Embryonic facial prominence (tissue), 1 donor: ENCODE data around the gene OGDHL.
A peak's percentile ranks its signal among the peaks of the same experiment; 100 is the strongest.
"Not testable (repeated sequence)": the region's sequence is repeated elsewhere in the genome, so short reads cannot be mapped to it uniquely, and the experiment has no call there.

Source experiments
- DNase-seq: peaks from one replicate; pipeline ENCODE4 v3.0.0-alpha.2; 2016; ENCODE audit errors: extremely low spot score

OGDHL gene

DNA sequence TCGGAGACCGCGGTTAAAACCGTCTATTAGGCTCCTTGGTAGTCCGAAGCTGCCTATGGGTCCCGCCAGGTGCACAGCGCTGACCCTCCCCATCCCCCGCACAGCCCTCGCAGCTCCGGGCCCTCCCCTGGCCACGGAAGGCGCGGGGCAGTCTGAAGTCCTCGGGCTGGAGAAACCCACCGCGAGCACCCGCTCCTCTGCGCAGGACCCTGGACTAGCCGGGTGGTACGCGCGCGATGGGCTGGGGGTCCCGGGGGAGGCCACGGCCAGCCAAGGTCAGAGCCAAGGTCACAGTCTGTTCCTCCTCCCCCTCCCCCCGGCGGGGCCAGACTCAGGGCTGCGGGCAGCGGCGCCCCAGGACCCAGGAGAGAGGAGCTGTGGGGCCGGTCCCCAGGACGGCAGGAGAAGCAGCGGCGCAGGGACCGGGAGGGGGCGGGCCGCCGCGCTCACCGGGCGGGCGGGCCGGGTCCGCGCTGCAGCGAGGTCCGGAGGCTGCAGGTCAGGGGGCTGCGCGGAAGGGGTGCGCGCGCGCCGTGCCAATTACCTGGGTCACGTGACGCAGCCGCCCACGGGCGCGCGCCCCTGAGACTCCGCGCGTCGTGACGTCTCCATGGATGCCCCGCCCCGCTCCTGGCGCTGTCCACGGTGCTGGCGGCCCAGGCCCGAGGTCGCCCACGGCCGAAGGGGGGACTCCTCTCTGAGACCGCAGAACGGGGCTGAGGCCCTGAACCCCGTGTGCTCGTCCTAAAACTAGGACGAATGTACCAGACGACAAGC lies at the start of gene OGDHL:
OGDHL (minus strand) TSS at position 535 of the 777 bp plus-strand sequence. CDS start 3,731 bp downstream, outside the sequence.
- DNase-seq, result peak; percentile 14

DNA sequence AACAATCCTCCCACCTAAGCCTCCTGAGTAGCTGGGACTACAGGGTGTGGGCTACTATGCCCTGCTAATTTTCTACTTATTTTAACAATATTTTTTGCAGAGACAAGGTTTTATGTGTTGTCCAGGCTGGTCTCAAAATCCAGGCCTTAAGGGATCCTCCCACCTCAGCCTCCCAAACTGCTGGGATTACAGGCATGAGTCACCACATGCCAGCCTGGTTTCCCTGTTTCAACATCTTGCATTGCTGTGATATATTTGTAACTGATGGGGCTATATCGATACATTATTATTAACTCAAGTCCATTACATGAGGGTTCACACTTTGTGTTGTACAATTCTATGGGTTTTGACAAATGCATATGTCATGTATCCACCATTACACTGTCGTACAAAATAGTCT lies 41.9 kb upstream of the OGDHL start:
- DNase-seq, result no peak

DNA sequence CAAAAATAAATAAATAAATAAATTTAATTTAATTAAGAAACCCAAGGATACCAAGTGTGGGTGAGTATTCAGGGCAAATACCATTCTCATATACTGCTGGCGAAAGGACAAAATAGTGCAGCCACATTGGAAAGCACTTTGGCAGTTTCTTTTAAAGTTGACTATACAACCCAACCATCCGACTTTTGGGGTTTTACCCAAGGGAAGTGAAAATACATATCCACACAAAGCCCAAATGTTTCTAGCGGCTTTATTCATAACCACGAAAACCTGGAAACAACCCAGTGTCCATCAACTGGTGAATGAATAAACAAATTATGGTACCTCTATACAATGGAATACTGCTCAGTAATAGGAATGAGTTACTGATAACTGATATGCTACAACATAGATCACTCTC lies 36.2 kb upstream of the OGDHL start:
- DNase-seq, result no peak

- DNase-seq, result no peak
Observed at GRCh38 chr10:49791100-49791499, 29.0 kb upstream of the OGDHL start.

GRCh38 chr10:49784681-49785080 lies 22.6 kb upstream of the OGDHL start:
- no peak for DNase-seq

DNA sequence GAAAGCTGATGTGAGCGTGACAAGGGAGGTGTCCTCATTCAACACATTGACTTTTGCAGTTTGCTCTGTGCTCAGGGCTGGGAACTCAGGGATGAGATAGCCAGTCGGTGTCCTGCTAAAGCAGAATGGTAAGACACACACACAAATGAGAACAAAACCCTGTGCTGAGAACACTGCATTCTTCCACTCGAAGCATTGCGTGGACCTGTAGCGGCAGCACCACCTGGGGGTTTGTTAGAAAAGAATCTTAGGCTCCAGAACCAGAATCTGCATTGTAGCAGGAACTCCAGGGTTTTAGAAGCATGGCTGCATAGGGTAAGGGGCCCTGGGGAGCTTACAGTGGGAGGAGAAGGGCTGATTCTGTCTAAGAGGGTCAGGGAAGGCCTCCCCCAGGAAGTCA lies 21.5 kb upstream of the OGDHL start:
- no peak for DNase-seq

- no peak for DNase-seq
Observed at GRCh38 chr10:49781247-49781646, 19.1 kb upstream of the OGDHL start.

DNA sequence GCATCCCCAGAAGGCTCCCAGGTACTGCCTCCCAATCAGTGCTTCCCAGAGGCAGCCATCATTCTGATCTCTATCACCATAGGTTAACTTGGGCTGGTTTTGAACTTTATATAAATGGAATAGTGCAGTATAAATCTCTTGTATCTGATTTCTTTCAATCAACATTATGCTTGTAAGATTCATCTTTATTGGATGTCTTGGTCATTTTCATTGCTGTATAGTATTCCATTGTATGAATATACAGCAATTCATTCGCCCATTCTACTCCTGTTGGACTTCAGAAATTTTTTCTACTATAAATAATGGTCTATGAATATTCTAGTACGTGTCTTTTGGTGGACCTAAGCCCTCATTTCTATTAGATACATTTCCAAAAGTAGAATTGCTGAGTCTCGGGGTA lies 16.1 kb upstream of the OGDHL start:
- no peak for DNase-seq

DNA sequence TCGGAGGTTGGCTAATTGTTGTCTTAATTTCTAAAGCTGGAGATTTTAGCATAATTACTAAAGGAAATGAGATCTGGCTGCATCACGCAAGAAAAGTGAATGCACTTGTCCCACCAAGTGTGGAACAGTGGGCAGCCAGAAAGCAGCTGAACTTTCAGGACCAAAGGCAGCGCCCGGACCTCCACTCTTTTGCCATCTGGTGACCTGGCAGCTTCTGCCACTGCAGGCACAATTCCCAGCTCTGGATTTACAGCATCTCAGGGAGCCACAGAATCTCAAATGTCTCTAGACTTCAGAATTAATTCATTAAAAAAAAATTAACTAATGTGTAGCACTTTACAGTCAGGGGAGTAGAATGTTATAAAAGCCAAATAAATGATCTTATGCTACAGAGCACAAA lies 14.7 kb upstream of the OGDHL start:
- DNase-seq, result no peak

DNA sequence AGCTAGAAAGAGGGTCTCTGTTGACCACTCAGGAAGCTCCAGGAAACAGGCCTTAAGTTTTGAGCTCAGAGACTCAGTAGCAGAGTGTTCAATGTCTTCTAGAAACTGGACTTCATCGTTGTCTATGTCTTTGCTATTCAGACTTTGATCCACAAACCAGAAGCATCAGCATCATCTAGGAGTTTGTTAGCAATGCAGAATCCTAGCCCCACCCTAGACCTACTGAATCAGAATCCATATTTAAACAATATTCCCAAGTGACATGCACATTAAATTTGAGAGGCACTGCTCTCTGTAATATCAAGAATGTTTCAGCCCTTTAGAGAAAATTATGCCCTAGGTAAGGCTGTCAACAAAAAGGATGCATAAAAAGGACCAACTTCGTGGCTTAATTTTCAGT lies 12.9 kb upstream of the OGDHL start:
- no peak for DNase-seq

GRCh38 chr10:49772944-49773343 lies 10.8 kb upstream of the OGDHL start:
- DNase-seq, result not testable (repeated sequence)

DNA sequence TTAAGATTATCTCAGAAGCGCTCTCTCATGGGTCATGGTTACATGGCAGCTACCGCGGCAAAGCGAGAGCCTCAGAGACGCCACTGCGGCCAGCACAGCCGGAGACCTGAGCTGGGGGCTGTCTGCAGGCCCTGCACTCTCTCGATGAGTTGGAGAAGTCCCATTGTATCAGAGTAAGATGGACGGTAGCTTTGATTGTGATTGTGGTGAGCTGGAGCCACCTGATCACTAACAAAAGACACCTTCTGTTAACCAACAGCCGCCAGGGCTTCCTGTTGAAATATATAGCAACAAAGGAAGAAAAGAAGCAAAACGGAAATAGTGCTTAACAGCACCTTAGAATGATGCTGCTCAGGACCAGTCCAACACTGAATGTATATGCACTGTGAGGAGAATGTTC lies 8.9 kb upstream of the OGDHL start:
- not testable (repeated sequence) for DNase-seq

DNA sequence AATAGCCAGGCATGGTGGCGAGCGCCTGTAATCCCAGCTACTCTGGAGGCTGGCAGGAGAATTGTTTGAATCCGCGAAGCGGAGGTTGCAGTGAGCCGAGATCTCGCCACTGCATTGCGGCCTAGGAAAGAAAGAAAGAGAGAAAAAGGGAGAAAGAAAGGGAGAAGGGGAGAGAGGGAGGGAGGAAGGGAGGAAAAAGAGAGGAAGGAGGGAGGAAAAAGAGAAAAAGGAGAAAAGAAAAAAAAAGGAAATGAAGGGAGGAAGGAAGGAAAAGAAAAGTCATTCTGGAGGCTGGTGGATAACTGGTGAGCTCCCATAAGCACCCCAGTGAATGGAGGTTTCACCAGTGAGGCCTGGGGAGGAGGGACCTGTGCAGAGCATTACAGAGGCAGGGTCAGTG lies 7.6 kb upstream of the OGDHL start:
- DNase-seq, result no peak

DNA sequence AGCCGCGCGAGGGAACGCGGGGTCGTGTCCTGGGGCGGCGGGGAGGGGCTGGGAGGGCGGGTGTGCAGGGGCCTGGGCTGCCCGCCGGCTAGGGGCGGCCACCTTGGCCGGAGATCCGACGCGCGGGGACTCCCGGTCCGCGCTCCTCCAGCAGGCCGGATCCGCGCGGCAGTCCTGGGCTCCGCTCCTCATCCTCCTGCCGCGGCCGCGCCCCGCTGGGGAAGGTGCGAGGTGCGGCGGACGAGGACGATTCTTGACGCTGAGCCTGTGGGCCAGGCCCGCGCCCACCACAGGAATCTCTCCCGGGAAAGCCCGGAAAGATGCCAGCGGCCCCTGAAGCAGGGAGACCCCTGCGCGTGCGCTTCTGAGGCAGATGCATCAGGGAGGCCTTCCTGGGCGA lies 6.6 kb upstream of the OGDHL start:
- DNase-seq, result no peak

- DNase-seq, result no peak
Observed at GRCh38 chr10:49768329-49768728, 6.2 kb upstream of the OGDHL start.

DNA sequence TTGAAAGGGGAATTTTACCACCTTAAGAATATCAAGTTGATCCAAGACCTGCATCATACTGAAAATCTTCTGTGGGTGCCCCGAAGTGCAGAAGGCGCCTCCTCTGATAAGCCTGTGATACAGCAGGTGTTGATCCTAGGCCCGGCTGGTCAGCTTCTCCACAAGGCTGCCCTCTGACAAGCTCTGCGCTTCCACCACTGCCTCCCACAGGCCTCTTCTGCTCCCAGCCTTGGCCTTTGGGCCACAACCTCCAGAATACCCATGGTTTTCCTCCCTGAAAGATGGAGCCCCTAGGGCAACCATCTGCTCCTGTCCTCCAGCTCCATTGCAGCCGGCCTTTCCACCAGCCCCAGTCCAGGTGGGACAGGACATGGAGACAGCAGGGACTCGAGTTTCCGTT lies 5.6 kb upstream of the OGDHL start:
- no peak for DNase-seq

DNA sequence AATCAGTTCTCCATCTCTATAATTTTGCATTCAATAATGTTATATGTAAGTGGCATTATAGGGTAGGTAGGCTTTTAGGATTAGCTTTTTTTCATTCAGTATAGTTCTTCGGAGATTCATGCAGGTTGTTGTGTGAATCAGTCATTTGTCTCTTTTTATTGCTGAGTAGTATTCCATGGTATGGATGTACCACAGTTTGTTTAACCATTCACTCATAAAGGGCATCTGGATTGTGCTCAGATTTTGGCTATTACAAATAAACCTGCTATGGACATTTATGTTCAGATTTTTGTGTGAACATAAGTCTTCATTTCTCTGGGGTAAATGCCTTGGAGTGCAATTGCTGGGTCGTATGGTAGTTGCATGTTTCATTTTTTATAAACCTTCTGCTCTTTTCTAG lies 4.4 kb upstream of the OGDHL start:
- DNase-seq, result no peak

DNA sequence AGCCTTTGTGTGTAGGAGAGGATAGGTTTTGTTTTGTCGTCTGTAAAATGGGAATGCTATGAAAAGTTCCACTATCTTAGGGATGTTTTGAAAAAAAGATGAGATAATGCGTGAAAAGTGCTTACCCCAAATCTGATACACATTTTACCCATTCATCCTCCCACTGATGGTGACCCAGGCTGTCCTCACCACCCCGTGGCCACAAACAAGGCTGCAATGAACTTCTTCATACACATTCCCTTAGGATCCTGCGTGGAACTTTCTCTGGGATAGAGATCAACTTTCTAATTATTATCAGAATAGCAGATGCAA lies 399 bp upstream of the OGDHL start:
- no peak for DNase-seq

DNA sequence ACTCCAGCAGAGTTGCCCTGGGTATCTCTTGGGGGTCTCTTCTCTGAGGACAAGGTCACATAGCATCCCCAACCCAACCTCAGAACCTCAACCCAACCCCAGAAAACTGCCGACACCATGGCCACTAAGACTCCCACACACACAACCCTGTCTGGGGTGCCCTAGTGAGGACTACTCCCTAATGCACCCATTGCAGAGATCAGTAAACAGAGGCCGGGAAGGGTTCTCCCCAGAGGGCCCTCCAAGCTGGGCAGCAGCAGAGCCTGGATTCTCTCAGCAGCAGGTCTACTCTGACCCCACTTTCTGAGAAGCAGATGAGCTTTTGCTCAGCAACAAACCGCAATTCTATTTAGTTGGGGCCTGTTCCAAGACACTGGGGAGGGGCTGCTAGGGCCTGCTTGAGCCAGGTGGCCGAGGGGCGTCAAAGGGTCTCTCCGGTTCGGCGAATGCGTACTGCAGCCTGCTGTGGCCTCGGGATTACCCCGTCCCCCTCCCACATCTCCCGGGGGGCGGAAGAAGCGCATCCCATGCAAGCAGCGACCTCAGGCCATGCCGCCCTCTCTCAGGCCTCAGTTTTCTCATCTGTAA lies 828 bp downstream of the OGDHL start:
- DNase-seq, result no peak

- no peak for DNase-seq
Observed at GRCh38 chr10:49760789-49761188, 1.3 kb downstream of the OGDHL start.

DNA sequence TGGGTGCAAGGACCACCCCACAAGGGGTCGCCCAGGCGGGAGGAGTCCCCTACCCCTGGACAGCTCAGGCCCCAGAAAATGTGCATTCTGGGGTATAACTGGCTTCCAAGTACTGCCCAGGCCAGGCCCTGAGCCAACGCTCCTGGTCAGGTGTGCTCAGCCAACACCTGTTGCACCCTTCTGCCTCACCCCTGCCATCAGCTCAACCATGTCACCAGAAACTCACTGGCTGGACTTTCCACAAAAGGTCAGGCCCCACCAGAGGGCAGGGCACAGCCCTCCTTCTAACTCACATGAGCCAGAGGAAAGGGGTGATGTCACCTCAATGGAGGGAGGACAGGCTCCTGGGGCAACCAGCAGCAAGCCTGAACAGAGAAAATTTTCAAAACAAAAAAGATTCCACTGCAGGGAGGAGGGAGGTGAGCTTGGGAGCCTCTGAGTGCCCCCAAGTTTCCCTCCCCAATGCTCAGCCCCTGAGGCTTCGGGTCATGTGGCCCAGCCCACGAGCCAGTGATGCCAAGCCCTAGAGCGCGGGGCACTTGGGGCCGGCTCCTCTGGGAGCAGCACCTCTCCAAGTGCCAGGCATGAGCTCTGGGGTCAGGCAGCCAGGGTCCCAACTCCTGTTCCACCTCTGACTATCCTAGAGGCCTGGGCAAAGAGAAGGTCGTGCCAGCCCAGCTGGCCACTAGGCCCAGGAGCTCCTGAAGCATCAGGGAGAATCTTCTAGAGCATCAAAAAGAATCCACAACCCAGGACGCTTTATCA lies 2.2 kb downstream of the OGDHL start:
- DNase-seq, result no peak

- DNase-seq, result no peak
Observed at GRCh38 chr10:49758249-49758930, 3.7 kb downstream of the OGDHL start.

DNA sequence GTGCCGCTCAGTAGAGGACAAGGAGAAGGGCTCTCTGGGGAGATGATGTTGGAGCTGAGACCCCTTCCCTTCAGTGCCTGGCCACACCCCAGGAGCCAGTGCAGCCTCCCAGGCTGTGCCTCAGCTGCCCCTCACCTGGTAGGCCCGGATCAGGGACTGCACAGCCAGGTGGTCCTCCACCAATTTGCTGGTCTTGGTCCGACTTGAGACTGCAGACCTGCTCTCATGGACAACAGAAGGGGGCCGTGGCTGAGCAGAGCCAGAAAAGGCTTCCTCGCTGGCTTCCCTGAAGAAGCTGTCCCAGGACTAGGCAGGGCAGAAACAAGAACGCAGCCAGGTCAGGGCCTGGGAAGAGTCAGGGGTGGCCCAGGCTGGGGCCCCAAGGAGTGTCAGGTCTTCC lies 5.5 kb downstream of the OGDHL start:
- no peak for DNase-seq
